Prostate gland (tissue), 2 donors: Measurements from ENCODE around the gene FAM114A2.

Experiments
- POLR2A ChIP-seq: fragments of 450-650 bp; IDR thresholded peaks from one replicate; pipeline ENCODE4 v1.6.1; 2016; ENCODE audit warnings: antibody characterized with exemption, mild to moderate bottlenecking
- POLR2AphosphoS5 ChIP-seq: sonication (generic); formaldehyde crosslinking; IDR thresholded peaks from one replicate; pipeline ENCODE4 v1.6.1; 2017; ENCODE audit warnings: antibody characterized with exemption
- TF ChIP-seq, protein P1 (sequence below), 4 experiments: fragments of 200-600 bp in 2 of 4; fragments of 450-650 bp in 2 of 4; sonication (generic) in 2 of 4; IDR thresholded peaks; 1 replicate in 3 of 4; 2 replicates in 1 of 4; pipeline ENCODE4 v1.5.1; 2016 to 2019; ENCODE audit warnings: antibody characterized with exemption in 4 of 4, mild to moderate bottlenecking in 2 of 4, moderate library complexity in 2 of 4

DNA sequence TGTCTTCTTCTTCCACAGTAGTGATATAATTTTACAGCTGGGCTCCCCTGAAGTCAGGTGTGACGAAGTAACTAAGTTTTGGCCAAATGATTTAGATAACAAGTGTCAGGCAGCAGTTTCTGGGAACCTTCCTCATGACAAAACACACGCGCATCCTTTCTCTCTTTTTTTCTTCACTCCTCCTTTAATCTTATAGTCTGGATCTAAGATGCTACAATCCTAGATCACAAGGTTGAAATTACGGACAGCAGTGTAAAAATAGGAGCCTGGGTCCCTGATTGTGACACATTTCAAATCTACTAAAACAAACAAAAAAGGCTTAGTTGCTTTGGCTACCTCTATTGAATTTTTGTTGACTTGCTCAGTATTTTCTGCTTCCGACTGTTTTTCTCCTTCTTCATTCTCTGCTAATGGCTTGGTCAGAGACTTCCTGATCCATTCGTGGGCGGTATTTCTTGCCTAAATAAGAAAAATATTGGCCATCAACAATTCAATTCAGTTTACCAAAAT, 36.1 kb downstream of the FAM114A2 start:
- no peak for TF ChIP-seq POLR2AphosphoS5
- TF ChIP-seq, protein P1, sequence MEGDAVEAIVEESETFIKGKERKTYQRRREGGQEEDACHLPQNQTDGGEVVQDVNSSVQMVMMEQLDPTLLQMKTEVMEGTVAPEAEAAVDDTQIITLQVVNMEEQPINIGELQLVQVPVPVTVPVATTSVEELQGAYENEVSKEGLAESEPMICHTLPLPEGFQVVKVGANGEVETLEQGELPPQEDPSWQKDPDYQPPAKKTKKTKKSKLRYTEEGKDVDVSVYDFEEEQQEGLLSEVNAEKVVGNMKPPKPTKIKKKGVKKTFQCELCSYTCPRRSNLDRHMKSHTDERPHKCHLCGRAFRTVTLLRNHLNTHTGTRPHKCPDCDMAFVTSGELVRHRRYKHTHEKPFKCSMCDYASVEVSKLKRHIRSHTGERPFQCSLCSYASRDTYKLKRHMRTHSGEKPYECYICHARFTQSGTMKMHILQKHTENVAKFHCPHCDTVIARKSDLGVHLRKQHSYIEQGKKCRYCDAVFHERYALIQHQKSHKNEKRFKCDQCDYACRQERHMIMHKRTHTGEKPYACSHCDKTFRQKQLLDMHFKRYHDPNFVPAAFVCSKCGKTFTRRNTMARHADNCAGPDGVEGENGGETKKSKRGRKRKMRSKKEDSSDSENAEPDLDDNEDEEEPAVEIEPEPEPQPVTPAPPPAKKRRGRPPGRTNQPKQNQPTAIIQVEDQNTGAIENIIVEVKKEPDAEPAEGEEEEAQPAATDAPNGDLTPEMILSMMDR (IDR thresholded peaks at IDR 0.05): no peak
- no peak for TF ChIP-seq POLR2A
